IMR-90 (cell line): ENCODE results near the gene PGD.

ENCODE experiments used
- CEBPB ChIP-seq: IDR thresholded peaks from 2 replicates; pipeline ENCODE4 v1.6.1; 2012; ENCODE audit warnings: low read depth, low read length, improper control_type of control experiment
- CHD1 ChIP-seq: IDR thresholded peaks from 2 replicates; pipeline ENCODE4 v1.6.1; 2012; ENCODE audit warnings: low read depth, low read length, improper control_type of control experiment
- FOS ChIP-seq: fragments of 150-350 bp; IDR thresholded peaks from 2 replicates; pipeline ENCODE4 v1.6.1; 2016; ENCODE audit warnings: low read depth, low read length
- MAFK ChIP-seq: IDR thresholded peaks from 2 replicates; pipeline ENCODE4 v1.6.1; 2012; ENCODE audit warnings: low read depth, low read length, improper control_type of control experiment
- MXI1 ChIP-seq: IDR thresholded peaks from 2 replicates; pipeline ENCODE4 v1.6.1; 2012; ENCODE audit warnings: low read depth, mild to moderate bottlenecking, low read length, moderate library complexity, borderline replicate concordance
- NFE2L2 ChIP-seq: fragments of 150-350 bp; IDR thresholded peaks from 2 replicates; pipeline ENCODE4 v1.6.1; 2016; ENCODE audit warnings: low read depth, mild to moderate bottlenecking, low read length
- POLR2A ChIP-seq: IDR thresholded peaks from 2 replicates; pipeline ENCODE4 v1.6.1; 2012; ENCODE audit warnings: mild to moderate bottlenecking, low read depth, low read length
- RAD21 ChIP-seq: IDR thresholded peaks from 2 replicates; pipeline ENCODE4 v1.6.1; 2012; ENCODE audit warnings: low read length, improper control_type of control experiment
- RCOR1 ChIP-seq: IDR thresholded peaks from 2 replicates; pipeline ENCODE4 v1.6.1; 2012; ENCODE audit warnings: mild to moderate bottlenecking, low read length, improper control_type of control experiment; ENCODE audit not compliant: insufficient replicate concordance
- RFX5 ChIP-seq: IDR thresholded peaks from 2 replicates; pipeline ENCODE4 v1.8.0; 2012; ENCODE audit warnings: low read depth, mild to moderate bottlenecking, low read length, moderate library complexity
- SMC3 ChIP-seq: fragments of 150-350 bp; IDR thresholded peaks from 2 replicates; pipeline ENCODE4 v1.6.1; 2016; ENCODE audit warnings: low read depth, mild to moderate bottlenecking, antibody characterized with exemption, low read length, moderate library complexity
- TF ChIP-seq, protein P1 (sequence below): conservative IDR thresholded peaks from 2 replicates; pipeline ENCODE4 v1.5.1; 2012; ENCODE audit warnings: mild to moderate bottlenecking, low read depth, low read length, improper control_type of control experiment
- TF ChIP-seq, protein P2 (sequence below): fragments of 150-350 bp; IDR thresholded peaks from 2 replicates; pipeline ENCODE4 v1.6.1; 2017; ENCODE audit warnings: mild to moderate bottlenecking, antibody characterized with exemption, low read length, low read depth

- no peak for TF ChIP-seq RFX5
- TF ChIP-seq, protein P1, sequence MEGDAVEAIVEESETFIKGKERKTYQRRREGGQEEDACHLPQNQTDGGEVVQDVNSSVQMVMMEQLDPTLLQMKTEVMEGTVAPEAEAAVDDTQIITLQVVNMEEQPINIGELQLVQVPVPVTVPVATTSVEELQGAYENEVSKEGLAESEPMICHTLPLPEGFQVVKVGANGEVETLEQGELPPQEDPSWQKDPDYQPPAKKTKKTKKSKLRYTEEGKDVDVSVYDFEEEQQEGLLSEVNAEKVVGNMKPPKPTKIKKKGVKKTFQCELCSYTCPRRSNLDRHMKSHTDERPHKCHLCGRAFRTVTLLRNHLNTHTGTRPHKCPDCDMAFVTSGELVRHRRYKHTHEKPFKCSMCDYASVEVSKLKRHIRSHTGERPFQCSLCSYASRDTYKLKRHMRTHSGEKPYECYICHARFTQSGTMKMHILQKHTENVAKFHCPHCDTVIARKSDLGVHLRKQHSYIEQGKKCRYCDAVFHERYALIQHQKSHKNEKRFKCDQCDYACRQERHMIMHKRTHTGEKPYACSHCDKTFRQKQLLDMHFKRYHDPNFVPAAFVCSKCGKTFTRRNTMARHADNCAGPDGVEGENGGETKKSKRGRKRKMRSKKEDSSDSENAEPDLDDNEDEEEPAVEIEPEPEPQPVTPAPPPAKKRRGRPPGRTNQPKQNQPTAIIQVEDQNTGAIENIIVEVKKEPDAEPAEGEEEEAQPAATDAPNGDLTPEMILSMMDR, result no peak
- TF ChIP-seq POLR2A, result no peak
- no peak for TF ChIP-seq RAD21
- no peak for TF ChIP-seq CEBPB
- TF ChIP-seq MXI1, result no peak
- TF ChIP-seq SMC3, result no peak
- no peak for TF ChIP-seq FOS
- no peak for TF ChIP-seq NFE2L2
- no peak for TF ChIP-seq RCOR1
- TF ChIP-seq MAFK, result no peak
- no peak for TF ChIP-seq CHD1
- TF ChIP-seq, protein P2, sequence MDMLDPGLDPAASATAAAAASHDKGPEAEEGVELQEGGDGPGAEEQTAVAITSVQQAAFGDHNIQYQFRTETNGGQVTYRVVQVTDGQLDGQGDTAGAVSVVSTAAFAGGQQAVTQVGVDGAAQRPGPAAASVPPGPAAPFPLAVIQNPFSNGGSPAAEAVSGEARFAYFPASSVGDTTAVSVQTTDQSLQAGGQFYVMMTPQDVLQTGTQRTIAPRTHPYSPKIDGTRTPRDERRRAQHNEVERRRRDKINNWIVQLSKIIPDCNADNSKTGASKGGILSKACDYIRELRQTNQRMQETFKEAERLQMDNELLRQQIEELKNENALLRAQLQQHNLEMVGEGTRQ, result no peak
Measured at GRCh38 chr1:10432910-10433700, 34.2 kb downstream of the PGD start.
